ENCODE data around the gene DRC7. TPM values are rescaled to one million over a fixed set of nuclear protein-coding genes. Genes with fewer than 3 reads are reported as not detected.

Gene DRC7
- total and polyA plus RNA-seq, 9 of the 15 experiments (the other 6 are each of a cell fraction or from before 2014, with no cell fraction given): 0.04 to 0.33 (median 0.12) TPM; not detected in 3

- Histone ChIP-seq H3K4me2 (ENCODE audit: insufficient read depth, low read length) (no peak overlapping the region), H3K79me2 (ENCODE audit: control insufficient read depth, insufficient read depth, low read length) (no peaks in the 10 kb centered on the region), H3K9me3 (replicated peaks; ENCODE audit: control insufficient read depth, insufficient read depth, low read depth, low read length) (no peaks in the 10 kb centered on the region), H3K27ac (ENCODE audit: extremely low read depth, low read depth, low read length) (peak overlapping the region; percentile 18; the same call in 1 of the 3 replicates), H3K4me1 (replicated peaks in 1 of 2; ENCODE audit: control insufficient read depth in 2 of 2, insufficient read depth in 2 of 2, low read length in 2 of 2) (peaks cover 4 to 35% of the 10 kb centered on the region in 2 experiments; a peak in 3 of 5 replicates), H2AFZ (ENCODE audit: low read depth, low read length) (peak overlapping the region; percentile 59; the same call in 1 of the 2 replicates), H3K36me3 (ENCODE audit: control insufficient read depth, insufficient read depth, low read length) (peaks cover 85% of the 10 kb centered on the region), H3K9ac (ENCODE audit: insufficient read depth in 1 of 2, low read depth in 2 of 2, low read length in 2 of 2) (peak overlapping the region in 1 of 2 experiments; percentile 70; a peak in 1 of 4 replicates), H3K27me3 (ENCODE audit: control insufficient read depth in 2 of 2, insufficient read depth in 2 of 2, low read length in 2 of 2) (no peaks in the 10 kb centered on the region), H3K4me3 (no peak overlapping the region), H4K20me1 (replicated peaks; ENCODE audit: control insufficient read depth, insufficient read depth, low read length) (no peaks in the 10 kb centered on the region), H3K9me1 (ENCODE audit: control insufficient read depth, insufficient read depth, low read length) (no peaks in the 10 kb centered on the region)
- intact Hi-C loops (cut with micrococcal nuclease) (no loop called here), in situ Hi-C loops (cut with MboI) (no loop called here)
- DNase-seq (ENCODE audit: extremely low read depth in 1 of 4, low spot score in 3 of 4) (peak; percentile 97 to 100 (median 100)), ATAC-seq (peak; percentile 100), FAIRE-seq (peak; percentile 100)
- BruUV-seq (replicated peaks): no TSS peak
- WGBS (ENCODE audit: insufficient coverage, low coverage, missing lambda C conversion rate): 13% methylated on average over 1 of the region's 6 CpGs
- ChIA-PET CTCF (ENCODE audit: low intra/inter-chr PET ratio) (interaction anchor here (0.7 kb wide), 1 partner anchor 188 kb away, joined by 3 read pairs; no protein-coding TSS in a partner anchor), POLR2A (interaction anchor here (1.3 kb wide), 1 partner anchor 29 kb away, joined by 3 read pairs; no protein-coding TSS in a partner anchor)
- TF ChIP-seq THRB (CRISPR knock-in tag; conservative IDR thresholded peaks at IDR 0.05): 0 out of 2 replicates have a peak, but pooled peaks have one; percentile 50
- peak; percentile 82 to 88 for TF ChIP-seq MNT (conservative IDR thresholded peaks at IDR 0.05)
- no peak for TF ChIP-seq SRSF1 (IDR thresholded peaks at IDR 0.05; ENCODE audit: low read depth, low read length)
- TF ChIP-seq USF2 (CRISPR knock-in tag; IDR thresholded peaks at IDR 0.05): peak; percentile 42; the same call in 1 of the 2 replicates
- peak in 1 of 3 experiments; percentile 30 for TF ChIP-seq YY1 (IDR thresholded peaks at IDR 0.05; ENCODE audit: borderline replicate concordance in 1 of 3, control insufficient read depth in 1 of 3, extremely low read depth in 1 of 3, insufficient read depth in 3 of 3, insufficient read length in 1 of 3, insufficient replicate concordance in 2 of 3, low read depth in 1 of 3, low read length in 2 of 3)
- TF ChIP-seq TFAP4 (CRISPR knock-in tag; IDR thresholded peaks at IDR 0.05; ENCODE audit: borderline replicate concordance): peak; percentile 91; the same call in 1 of the 2 replicates
- peak in 1 of 2 experiments; percentile 61; a peak in 1 of 4 replicates for TF ChIP-seq MAZ (CRISPR knock-in tag; conservative IDR thresholded peaks at IDR 0.05 in 1 of 2, IDR thresholded peaks at IDR 0.05 in 1 of 2)
- TF ChIP-seq ZNF561 (CRISPR knock-in tag; conservative IDR thresholded peaks at IDR 0.05): no peak
- TF ChIP-seq JUND (IDR thresholded peaks at IDR 0.05; ENCODE audit: borderline replicate concordance, low read depth, low read length): peak; percentile 7; the same call in 1 of the 2 replicates
- no peak; the same call in 2 of the 3 replicates for TF ChIP-seq JUND (tag; IDR thresholded peaks at IDR 0.05; ENCODE audit: borderline replicate concordance, low read depth, low read length)
- peak; percentile 80 for TF ChIP-seq USF1 (CRISPR knock-in tag; IDR thresholded peaks at IDR 0.05)
- TF ChIP-seq ZNF143 (CRISPR knock-in tag; IDR thresholded peaks at IDR 0.05): no peak
Observed at GRCh38 chr16:57764341-57765159, 69.9 kb downstream of the DRC7 start.
